HG03135 (cell line): ENCODE measurements around the gene NUP62.
"Not testable (repeated sequence)": the region's sequence is repeated elsewhere in the genome, so short reads cannot be mapped to it uniquely, and the experiment has no call there.

Experiments used
- ATAC-seq: cut with Tn5 transposase; IDR thresholded peaks from one replicate; pipeline ENCODE4 v1.9.1; 2021; ENCODE audit warnings: mild to moderate bottlenecking, moderate library complexity; ENCODE audit not compliant: unreplicated experiment

The NUP62 gene

GRCh38 chr19:49929121-49929610 lies at the start of gene NUP62, which contains the start of gene ATF5:
TSS of gene NUP62 (minus strand) at chr19:49929504. CDS start at chr19:49909807, 19,697 bp downstream.
TSS of gene ATF5 (plus strand) at chr19:49929205. CDS start at chr19:49930851, 1,646 bp downstream.
- ATAC-seq = peak; percentile 41

GRCh38 chr19:49978324-49978723 lies 49.0 kb upstream of the NUP62 start:
- ATAC-seq = no peak

DNA sequence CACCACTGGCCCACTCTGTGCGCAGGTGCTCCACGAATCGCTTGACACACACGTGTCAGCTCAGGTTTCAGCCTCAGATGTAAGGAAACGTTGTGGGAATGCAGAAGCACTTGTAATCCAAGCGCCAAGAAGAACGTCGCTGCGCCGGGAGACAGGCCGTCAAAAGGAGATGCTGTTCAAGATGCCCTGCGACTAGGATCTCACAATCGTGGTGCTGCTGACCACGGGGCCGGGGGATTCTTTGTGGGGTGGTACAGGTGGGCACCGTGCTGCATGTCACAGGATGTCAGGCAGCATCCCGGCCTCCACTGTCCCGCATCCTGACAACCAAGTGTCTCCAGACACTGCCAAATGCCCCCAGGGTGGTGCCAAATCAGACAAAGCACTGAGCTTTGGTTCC lies 48.6 kb upstream of the NUP62 start:
- ATAC-seq = no peak

DNA sequence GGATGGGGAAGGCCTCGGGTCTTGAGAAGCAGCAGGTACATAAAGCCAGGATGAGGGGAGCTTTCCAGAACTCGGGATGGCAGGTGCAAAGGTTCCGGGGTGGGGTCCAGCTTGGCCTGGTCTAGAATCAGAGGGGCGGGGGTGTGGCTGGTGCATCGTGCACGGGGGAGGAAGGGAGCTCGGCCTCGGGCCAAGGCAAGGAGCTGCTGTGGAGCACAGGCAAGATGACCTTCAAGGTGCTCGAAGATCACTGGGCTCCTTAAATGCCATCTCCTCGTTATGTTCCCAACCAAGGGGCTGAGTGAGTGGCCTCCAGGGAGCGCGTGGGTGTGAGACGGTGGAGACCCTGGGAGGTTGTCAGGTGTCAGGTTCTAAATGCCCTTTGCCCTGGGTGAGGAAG lies 47.8 kb upstream of the NUP62 start:
- no peak for ATAC-seq

GRCh38 chr19:49976496-49976895 lies 47.2 kb upstream of the NUP62 start:
- no peak for ATAC-seq

GRCh38 chr19:49975051-49975450 lies 45.7 kb upstream of the NUP62 start:
- no peak for ATAC-seq

GRCh38 chr19:49973987-49974386 lies 44.7 kb upstream of the NUP62 start:
- ATAC-seq = no peak

- ATAC-seq = no peak
These were observed 43.5 kb upstream of the NUP62 start for GRCh38 chr19:49972841-49973240.

DNA sequence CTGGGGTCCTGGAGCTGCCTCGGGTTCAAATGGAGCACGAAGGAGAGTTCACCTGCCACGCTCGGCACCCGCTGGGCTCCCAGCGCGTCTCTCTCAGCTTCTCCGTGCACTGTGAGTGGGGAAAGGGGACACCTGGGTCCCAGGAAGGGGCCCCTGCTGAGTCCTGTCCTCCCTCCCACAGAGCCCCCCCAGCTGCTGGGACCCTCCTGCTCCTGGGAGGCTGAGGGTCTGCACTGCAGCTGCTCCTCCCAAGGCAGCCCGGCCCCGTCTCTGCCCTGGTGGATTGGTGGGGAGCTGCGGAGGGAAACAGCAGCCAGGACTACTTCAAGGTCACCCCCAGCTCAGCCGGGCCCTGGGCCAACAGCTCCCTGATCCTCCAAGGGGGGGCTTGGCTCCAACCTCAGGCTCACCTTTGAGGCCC lies 42.7 kb upstream of the NUP62 start:
- no peak for ATAC-seq

DNA sequence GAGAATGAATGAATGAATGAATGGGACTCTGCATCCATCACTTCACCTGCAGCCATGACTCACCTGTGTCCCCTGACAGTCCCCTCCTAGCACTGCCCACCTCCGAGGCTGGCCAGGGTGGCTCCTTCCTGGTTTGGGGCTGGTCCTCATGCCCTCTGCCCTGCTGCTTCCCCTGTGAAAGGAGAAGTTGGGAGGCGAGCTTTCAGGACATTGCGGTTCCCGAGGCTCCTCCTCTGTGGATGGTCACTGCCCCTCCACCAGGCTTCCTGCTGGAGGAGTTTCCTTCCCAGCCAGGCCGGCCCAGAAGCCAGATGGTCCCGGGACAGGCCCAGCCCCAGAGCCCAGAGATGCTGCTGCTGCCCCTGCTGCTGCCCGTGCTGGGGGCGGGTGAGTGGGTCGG lies 40.1 kb upstream of the NUP62 start:
- ATAC-seq = not testable (repeated sequence)

- ATAC-seq = no peak
These were observed 39.1 kb upstream of the NUP62 start for GRCh38 chr19:49968279-49968922.

GRCh38 chr19:49960980-49961379 lies 31.7 kb upstream of the NUP62 start, which contains the start of gene SIGLEC11:
TSS of gene SIGLEC11 (minus strand) at chr19:49961172. CDS start at chr19:49961081, 91 bp downstream.
- not testable (repeated sequence) for ATAC-seq

GRCh38 chr19:49959892-49960291 lies 30.6 kb upstream of the NUP62 start:
- not testable (repeated sequence) for ATAC-seq

- not testable (repeated sequence) for ATAC-seq
These were observed 29.3 kb upstream of the NUP62 start for GRCh38 chr19:49958596-49958995.

DNA sequence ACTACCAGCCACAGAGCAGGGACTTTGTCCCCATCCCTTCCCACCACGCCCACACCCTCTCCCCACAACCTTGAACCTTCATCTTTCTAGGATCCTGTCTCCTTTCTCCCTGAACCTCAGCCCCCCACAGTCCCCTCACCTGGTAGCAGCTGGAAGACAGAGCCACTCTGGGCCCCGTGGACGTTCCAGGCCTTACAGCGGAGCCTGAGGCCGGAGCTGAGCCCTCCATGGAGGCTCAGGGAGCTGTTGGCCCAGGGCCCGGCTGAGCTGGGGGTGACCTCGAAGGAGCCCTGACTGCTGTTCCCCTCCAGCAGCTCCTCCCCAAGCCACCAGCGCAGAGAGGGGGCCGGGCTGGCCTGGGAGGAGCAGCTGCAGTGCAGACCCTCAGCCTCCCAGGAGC lies 28.8 kb upstream of the NUP62 start:
- ATAC-seq = not testable (repeated sequence)

GRCh38 chr19:49957262-49957915 lies 28.1 kb upstream of the NUP62 start:
- no peak for ATAC-seq

- no peak for ATAC-seq
These were observed 26.8 kb upstream of the NUP62 start for GRCh38 chr19:49956115-49956495.

- no peak for ATAC-seq
These were observed 25.6 kb upstream of the NUP62 start for GRCh38 chr19:49954933-49955332.

DNA sequence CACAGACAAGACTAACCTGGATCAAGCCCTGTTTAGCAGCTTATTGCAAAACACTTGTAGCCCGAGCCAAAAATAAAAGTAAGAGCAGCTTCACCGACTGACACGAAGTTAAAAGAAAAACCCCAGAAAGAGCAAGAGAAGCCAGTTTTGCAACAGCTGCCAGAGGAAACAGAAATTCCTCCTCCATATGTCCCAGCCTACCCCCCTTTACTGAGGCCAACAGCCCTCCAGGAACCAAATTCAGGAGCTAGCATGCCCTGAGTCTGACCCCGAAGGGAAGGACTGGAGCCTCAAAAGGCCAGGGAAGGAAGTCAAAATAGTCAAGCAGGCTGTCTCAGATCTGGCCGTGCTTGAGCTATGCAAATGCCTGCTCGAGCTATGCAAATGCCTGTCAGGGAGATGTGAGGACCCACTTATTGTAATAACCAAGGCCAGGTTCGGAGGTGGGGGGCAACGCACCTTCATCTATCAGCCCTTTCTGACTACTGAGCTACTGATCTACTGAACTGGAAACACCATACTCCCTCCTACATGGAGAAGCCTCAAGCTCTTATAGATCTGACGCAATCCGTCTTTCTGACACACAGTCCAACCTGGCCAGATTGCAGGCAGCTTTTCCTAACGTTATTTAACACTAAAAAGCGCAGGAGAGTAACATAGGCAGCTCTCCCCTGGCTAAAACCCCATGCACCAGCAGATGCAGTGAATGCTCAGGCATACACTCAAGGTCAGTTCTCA lies 25.0 kb upstream of the NUP62 start:
- ATAC-seq = no peak

GRCh38 chr19:49953416-49953815 lies 24.1 kb upstream of the NUP62 start:
- ATAC-seq = no peak

GRCh38 chr19:49952906-49953305 lies 23.6 kb upstream of the NUP62 start:
- no peak for ATAC-seq

DNA sequence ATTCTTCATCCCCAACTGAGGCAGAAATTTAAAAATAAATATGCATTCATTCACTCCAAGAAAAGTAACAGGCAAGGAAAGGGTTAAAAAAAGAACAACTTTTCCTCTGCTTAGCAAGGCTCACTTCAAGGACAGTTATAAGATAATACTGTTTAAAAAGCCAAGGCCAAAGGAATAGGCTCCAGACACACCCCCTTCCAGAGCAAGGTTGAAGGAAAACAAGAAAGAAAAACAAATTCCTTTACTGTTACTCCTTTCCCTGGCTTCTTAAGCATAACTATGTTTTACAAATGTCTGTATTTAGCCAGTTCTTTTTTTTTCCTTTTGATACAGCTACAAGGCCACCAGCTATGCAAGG lies 23.2 kb upstream of the NUP62 start:
- ATAC-seq = no peak
